ENCODE data around the gene CCDC107.

- no peak for TF ChIP-seq POLR2AphosphoS5 (IDR thresholded peaks at IDR 0.05; ENCODE audit: low read depth, low read length)
- TF ChIP-seq, protein P1, sequence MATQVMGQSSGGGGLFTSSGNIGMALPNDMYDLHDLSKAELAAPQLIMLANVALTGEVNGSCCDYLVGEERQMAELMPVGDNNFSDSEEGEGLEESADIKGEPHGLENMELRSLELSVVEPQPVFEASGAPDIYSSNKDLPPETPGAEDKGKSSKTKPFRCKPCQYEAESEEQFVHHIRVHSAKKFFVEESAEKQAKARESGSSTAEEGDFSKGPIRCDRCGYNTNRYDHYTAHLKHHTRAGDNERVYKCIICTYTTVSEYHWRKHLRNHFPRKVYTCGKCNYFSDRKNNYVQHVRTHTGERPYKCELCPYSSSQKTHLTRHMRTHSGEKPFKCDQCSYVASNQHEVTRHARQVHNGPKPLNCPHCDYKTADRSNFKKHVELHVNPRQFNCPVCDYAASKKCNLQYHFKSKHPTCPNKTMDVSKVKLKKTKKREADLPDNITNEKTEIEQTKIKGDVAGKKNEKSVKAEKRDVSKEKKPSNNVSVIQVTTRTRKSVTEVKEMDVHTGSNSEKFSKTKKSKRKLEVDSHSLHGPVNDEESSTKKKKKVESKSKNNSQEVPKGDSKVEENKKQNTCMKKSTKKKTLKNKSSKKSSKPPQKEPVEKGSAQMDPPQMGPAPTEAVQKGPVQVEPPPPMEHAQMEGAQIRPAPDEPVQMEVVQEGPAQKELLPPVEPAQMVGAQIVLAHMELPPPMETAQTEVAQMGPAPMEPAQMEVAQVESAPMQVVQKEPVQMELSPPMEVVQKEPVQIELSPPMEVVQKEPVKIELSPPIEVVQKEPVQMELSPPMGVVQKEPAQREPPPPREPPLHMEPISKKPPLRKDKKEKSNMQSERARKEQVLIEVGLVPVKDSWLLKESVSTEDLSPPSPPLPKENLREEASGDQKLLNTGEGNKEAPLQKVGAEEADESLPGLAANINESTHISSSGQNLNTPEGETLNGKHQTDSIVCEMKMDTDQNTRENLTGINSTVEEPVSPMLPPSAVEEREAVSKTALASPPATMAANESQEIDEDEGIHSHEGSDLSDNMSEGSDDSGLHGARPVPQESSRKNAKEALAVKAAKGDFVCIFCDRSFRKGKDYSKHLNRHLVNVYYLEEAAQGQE (IDR thresholded peaks at IDR 0.05; ENCODE audit: insufficient read depth in 1 of 2, low read depth in 2 of 2, low read length in 2 of 2), result no peak
These were observed 28.4 kb downstream of the CCDC107 start for GRCh38 chr9:35686222-35687203.

Data from PFSK-1 (cell line).